Hypothalamus (tissue), 51 donors: Measurements from ENCODE around the gene ADAMTS2.

Experiments
- DNase-seq, 51 donors: peaks; one replicate each; lab custom pipeline; 2025; lab: John Stamatoyannopoulos, UW

The ADAMTS2 gene

GRCh38 chr5:179314606-179315355 lies 30.5 kb downstream of the ADAMTS2 start:
- no peak for DNase-seq

- DNase-seq: peak in 40 of 51 donors; percentile 8 to 75 (median 51)
Measured at GRCh38 chr5:179313849-179314521, 31.3 kb downstream of the ADAMTS2 start.

- DNase-seq: no peak
Measured at GRCh38 chr5:179312557-179313235, 32.6 kb downstream of the ADAMTS2 start.

- DNase-seq: no peak
Measured at GRCh38 chr5:179311581-179311980, 33.7 kb downstream of the ADAMTS2 start.

- no peak for DNase-seq
Measured at GRCh38 chr5:179311091-179311470, 34.2 kb downstream of the ADAMTS2 start.

GRCh38 chr5:179310439-179311090 lies 34.7 kb downstream of the ADAMTS2 start:
- no peak for DNase-seq

- DNase-seq: no peak
Measured at GRCh38 chr5:179309751-179310320, 35.4 kb downstream of the ADAMTS2 start.

GRCh38 chr5:179309383-179309670 lies 35.9 kb downstream of the ADAMTS2 start:
- no peak for DNase-seq

- DNase-seq: no peak
Measured at GRCh38 chr5:179308563-179309382, 36.5 kb downstream of the ADAMTS2 start.

GRCh38 chr5:179307931-179308471 lies 37.3 kb downstream of the ADAMTS2 start:
- no peak for DNase-seq

- DNase-seq: no peak
Measured at GRCh38 chr5:179307013-179307800, 38.1 kb downstream of the ADAMTS2 start.

GRCh38 chr5:179306191-179307012 lies 38.9 kb downstream of the ADAMTS2 start:
- DNase-seq: no peak

- no peak for DNase-seq
Measured at GRCh38 chr5:179304871-179305270, 40.4 kb downstream of the ADAMTS2 start.

- no peak for DNase-seq
Measured at GRCh38 chr5:179304466-179304865, 40.8 kb downstream of the ADAMTS2 start.

- no peak for DNase-seq
Measured at GRCh38 chr5:179303451-179304200, 41.6 kb downstream of the ADAMTS2 start.

GRCh38 chr5:179302499-179303185 lies 42.6 kb downstream of the ADAMTS2 start:
- DNase-seq: no peak

GRCh38 chr5:179301796-179302195 lies 43.5 kb downstream of the ADAMTS2 start:
- no peak for DNase-seq
